DOHH2 (cell line): ENCODE data around the gene CDT1.

ENCODE experiments used
- EZH2phosphoT487 ChIP-seq: fragments of 200-600 bp; sonication (generic); IDR thresholded peaks from 2 replicates; pipeline ENCODE4 v1.6.1; 2017; ENCODE audit warnings: borderline replicate concordance, mild to moderate bottlenecking, antibody characterized with exemption, low read length, moderate library complexity, mixed read lengths
- TF ChIP-seq, protein P1 (sequence below): fragments of 200-600 bp; sonication (generic); IDR thresholded peaks from one replicate; pipeline ENCODE4 v1.5.1; 2014; ENCODE audit warnings: antibody characterized with exemption, mild to moderate bottlenecking, low read depth, low read length; ENCODE audit not compliant: poor library complexity, severe bottlenecking

DNA sequence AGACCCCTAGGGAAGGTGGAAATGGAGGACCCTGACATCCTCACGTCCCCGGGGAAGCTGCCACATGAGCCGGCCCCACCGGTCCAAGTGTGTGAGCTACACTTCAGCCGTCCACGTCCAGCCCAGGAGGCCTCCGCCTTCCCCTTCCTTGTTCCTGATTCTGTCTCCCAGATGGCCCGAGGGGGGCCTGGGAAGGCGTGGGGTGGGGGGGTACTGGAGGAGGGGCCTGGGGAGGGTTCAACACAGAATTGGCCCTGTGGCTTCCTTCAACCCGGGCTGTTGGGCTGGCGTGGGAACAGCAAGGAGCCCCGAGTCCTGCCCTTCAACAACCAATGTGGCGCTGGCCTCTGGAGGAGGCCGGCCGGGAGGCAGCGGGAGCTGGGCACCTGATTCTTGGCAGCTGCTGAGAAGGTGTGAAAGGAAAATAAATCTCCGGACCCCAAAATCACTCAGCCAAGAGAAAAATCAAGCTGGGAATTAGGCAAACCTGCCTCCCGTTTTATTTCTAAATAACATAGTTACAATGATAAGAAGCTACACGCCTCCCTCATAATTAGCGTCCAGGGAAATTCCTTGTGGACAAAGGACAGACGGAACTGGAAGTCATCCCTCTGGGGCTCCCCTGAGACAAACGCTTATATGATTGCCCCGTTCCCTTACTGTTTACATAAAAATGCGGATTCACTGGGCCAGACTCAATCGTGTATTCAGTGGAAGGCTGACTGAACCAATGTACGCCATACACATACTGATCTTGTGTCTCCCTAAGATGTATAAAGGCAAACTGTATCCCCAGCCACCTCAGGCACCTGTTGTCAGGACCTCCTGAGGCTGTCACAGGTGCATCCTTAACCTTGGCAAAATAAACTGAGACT, 9.9 kb downstream of the CDT1 start:
- TF ChIP-seq, protein P1, sequence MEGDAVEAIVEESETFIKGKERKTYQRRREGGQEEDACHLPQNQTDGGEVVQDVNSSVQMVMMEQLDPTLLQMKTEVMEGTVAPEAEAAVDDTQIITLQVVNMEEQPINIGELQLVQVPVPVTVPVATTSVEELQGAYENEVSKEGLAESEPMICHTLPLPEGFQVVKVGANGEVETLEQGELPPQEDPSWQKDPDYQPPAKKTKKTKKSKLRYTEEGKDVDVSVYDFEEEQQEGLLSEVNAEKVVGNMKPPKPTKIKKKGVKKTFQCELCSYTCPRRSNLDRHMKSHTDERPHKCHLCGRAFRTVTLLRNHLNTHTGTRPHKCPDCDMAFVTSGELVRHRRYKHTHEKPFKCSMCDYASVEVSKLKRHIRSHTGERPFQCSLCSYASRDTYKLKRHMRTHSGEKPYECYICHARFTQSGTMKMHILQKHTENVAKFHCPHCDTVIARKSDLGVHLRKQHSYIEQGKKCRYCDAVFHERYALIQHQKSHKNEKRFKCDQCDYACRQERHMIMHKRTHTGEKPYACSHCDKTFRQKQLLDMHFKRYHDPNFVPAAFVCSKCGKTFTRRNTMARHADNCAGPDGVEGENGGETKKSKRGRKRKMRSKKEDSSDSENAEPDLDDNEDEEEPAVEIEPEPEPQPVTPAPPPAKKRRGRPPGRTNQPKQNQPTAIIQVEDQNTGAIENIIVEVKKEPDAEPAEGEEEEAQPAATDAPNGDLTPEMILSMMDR, result no peak
- TF ChIP-seq EZH2phosphoT487, result no peak
